Prostate gland (tissue), 2 donors: ENCODE results near the gene RAB30. TPM values are rescaled to one million over a fixed set of nuclear protein-coding genes. Genes with fewer than 3 reads are reported as not detected.

Experiments
- DNase-seq: peaks from one replicate; pipeline ENCODE4 v3.0.0-alpha.2; 2019; ENCODE audit warnings: low spot score
- H3K27ac ChIP-seq, 2 donors: fragments of 200-600 bp; sonication (generic); 2 replicates each; pipeline ENCODE4 v1.5.1; 2017 to 2019
- H3K27me3 ChIP-seq: fragments of 200-600 bp; sonication (generic); replicated peaks from 2 replicates; pipeline ENCODE4 v1.5.1; 2019; ENCODE audit not compliant: insufficient read depth
- H3K36me3 ChIP-seq, 2 donors: fragments of 200-600 bp; sonication (generic); 1 replicate in 1 of 2; 2 replicates in 1 of 2; pipeline versions ENCODE4 v1.5.1 to v1.8.1; 2017 to 2019
- H3K4me1 ChIP-seq: fragments of 200-600 bp; sonication (generic); replicated peaks from 2 replicates; pipeline ENCODE4 v1.5.1; 2019
- H3K4me3 ChIP-seq, 2 donors: fragments of 200-600 bp; sonication (generic); 2 replicates each; pipeline ENCODE4 v1.5.1; 2017 to 2019
- H3K9me3 ChIP-seq: fragments of 200-600 bp; sonication (generic); 2 replicates; pipeline ENCODE4 v1.5.1; 2017
- CTCF ChIP-seq, 4 experiments: fragments of 200-600 bp in 2 of 4; fragments of 450-650 bp in 2 of 4; sonication (generic) in 2 of 4; IDR thresholded peaks; 1 replicate in 3 of 4; 2 replicates in 1 of 4; pipeline ENCODE4 v1.5.1; 2016 to 2019; ENCODE audit warnings: antibody characterized with exemption in 4 of 4, mild to moderate bottlenecking in 2 of 4, moderate library complexity in 2 of 4
- POLR2A ChIP-seq: fragments of 450-650 bp; IDR thresholded peaks from one replicate; pipeline ENCODE4 v1.6.1; 2016; ENCODE audit warnings: antibody characterized with exemption, mild to moderate bottlenecking
- POLR2AphosphoS5 ChIP-seq: sonication (generic); formaldehyde crosslinking; IDR thresholded peaks from one replicate; pipeline ENCODE4 v1.6.1; 2017; ENCODE audit warnings: antibody characterized with exemption
- WGBS: methylation state at CpG from one replicate; pipeline ENCODE4 v1.1.5; 2018; 5-methylcytosine and 5-hydroxymethylcytosine counted together
- intact Hi-C: fragments of 100-400 bp; cut with DNase I; formaldehyde crosslinking; loops from one replicate; pipeline ENCODE4 v1.14.2; 2022
- total RNA-seq, 2 donors: library from RNA; depleted of rRNA; stranded (reverse); fragments of >200 nt; gene quantifications; one replicate each; pipeline ENCODE4 v1.1.0, GENCODE V29; 2016

RAB30 gene
- total RNA-seq, 2 donors from 2014 or later = 13.3 to 15.9 TPM

- no peaks in the 10 kb centered on the region for H3K36me3 ChIP-seq
- intact Hi-C loops = no loop called here
- TF ChIP-seq POLR2A (no peak), POLR2AphosphoS5 (no peak), CTCF (IDR thresholded peaks at IDR 0.05) (no peak)
- WGBS = 82% methylated on average over 3 of the region's 3 CpGs
- no peak overlapping the region for H3K4me3 ChIP-seq
- H3K9me3 ChIP-seq = no peaks in the 10 kb centered on the region
- DNase-seq = no peak
- H3K4me1 ChIP-seq = no peaks in the 10 kb centered on the region
- no peaks in the 10 kb centered on the region for H3K27me3 ChIP-seq
- H3K27ac ChIP-seq = no peak overlapping the region
Measured at GRCh38 chr11:82936261-82936660, 135.4 kb downstream of the RAB30 start.

GRCh38 chr11:82932564-82932963 is 139.1 kb downstream of the RAB30 start:
- Histone ChIP-seq H3K36me3 (no peaks in the 10 kb centered on the region), H3K27ac (no peak overlapping the region), H3K4me3 (no peak overlapping the region), H3K4me1 (no peaks in the 10 kb centered on the region), H3K9me3 (no peaks in the 10 kb centered on the region), H3K27me3 (no peaks in the 10 kb centered on the region)
- intact Hi-C loops = no loop called here
- 100% methylated on average over 1 of the region's 1 CpG for WGBS
- TF ChIP-seq POLR2A (no peak), CTCF (IDR thresholded peaks at IDR 0.05) (no peak), POLR2AphosphoS5 (no peak)
- no peak for DNase-seq

- DNase-seq = no peak
- 47% methylated on average over 2 of the region's 2 CpGs for WGBS
- Histone ChIP-seq H3K27me3 (no peaks in the 10 kb centered on the region), H3K9me3 (no peaks in the 10 kb centered on the region), H3K4me3 (no peak overlapping the region), H3K36me3 (no peaks in the 10 kb centered on the region), H3K4me1 (no peaks in the 10 kb centered on the region), H3K27ac (no peak overlapping the region)
- intact Hi-C loops = no loop called here
- no peak for TF ChIP-seq POLR2A
- no peak for TF ChIP-seq POLR2AphosphoS5
- TF ChIP-seq CTCF (IDR thresholded peaks at IDR 0.05) = no peak
Measured at GRCh38 chr11:82930734-82931133, 141.0 kb downstream of the RAB30 start.

- Histone ChIP-seq H3K27me3 (no peaks in the 10 kb centered on the region), H3K4me3 (no peak overlapping the region), H3K27ac (no peak overlapping the region), H3K9me3 (no peaks in the 10 kb centered on the region), H3K4me1 (no peaks in the 10 kb centered on the region), H3K36me3 (no peaks in the 10 kb centered on the region)
- intact Hi-C loops = no loop called here
- DNase-seq = no peak
- TF ChIP-seq POLR2A (no peak), POLR2AphosphoS5 (no peak), CTCF (IDR thresholded peaks at IDR 0.05) (no peak)
- WGBS = 44% methylated on average over 3 of the region's 3 CpGs
Measured at GRCh38 chr11:82930229-82930628, 141.5 kb downstream of the RAB30 start.

- H3K9me3 ChIP-seq = no peaks in the 10 kb centered on the region
- H3K4me3 ChIP-seq = no peak overlapping the region
- H3K36me3 ChIP-seq = no peaks in the 10 kb centered on the region
- WGBS = 96% methylated on average over 10 of the region's 10 CpGs
- H3K27ac ChIP-seq = no peak overlapping the region
- intact Hi-C loops = no loop called here
- TF ChIP-seq POLR2A (no peak), POLR2AphosphoS5 (no peak), CTCF (IDR thresholded peaks at IDR 0.05) (no peak)
- no peak for DNase-seq
- H3K27me3 ChIP-seq = no peaks in the 10 kb centered on the region
- no peaks in the 10 kb centered on the region for H3K4me1 ChIP-seq
Measured at GRCh38 chr11:82929121-82929520, 142.6 kb downstream of the RAB30 start.
